ENCODE measurements around the gene TMEM176A.

The TMEM176A gene

GRCh38 chr7:150800581-150801241 is at the start of gene TMEM176A:
TMEM176A (plus strand) TSS chr7:150800769; CDS start chr7:150801551, 782 bp downstream.
- Histone ChIP-seq H3K27me3 (peaks cover 91% of the 10 kb centered on the region), H3K4me1 (ENCODE audit: control insufficient read depth in 1 of 2, insufficient read depth in 1 of 2, low read depth in 1 of 2, low read length in 1 of 2) (no peaks in the 10 kb centered on the region), H3K4me3 (ENCODE audit: low read depth in 1 of 2, low read length in 1 of 2) (no peak within 1 kb of the TSS), H3K36me3 (no peaks in the 10 kb centered on the region), H3K9me3 (no peaks in the 10 kb centered on the region), H3K27ac (no peak within 1 kb of the TSS)
- no peak for TF ChIP-seq CTCF (IDR thresholded peaks at IDR 0.05)

GRCh38 chr7:150751702-150752101 is 48.9 kb upstream of the TMEM176A start:
- H3K27ac ChIP-seq: no peak overlapping the region
- no peak for TF ChIP-seq CTCF (IDR thresholded peaks at IDR 0.05)
- no peaks in the 10 kb centered on the region for H3K9me3 ChIP-seq
- H3K27me3 ChIP-seq: peaks cover 6% of the 10 kb centered on the region
- no peak overlapping the region for H3K4me3 ChIP-seq (ENCODE audit: low read depth in 1 of 2, low read length in 1 of 2)
- H3K36me3 ChIP-seq: no peaks in the 10 kb centered on the region
- no peaks in the 10 kb centered on the region for H3K4me1 ChIP-seq (ENCODE audit: control insufficient read depth in 1 of 2, insufficient read depth in 1 of 2, low read depth in 1 of 2, low read length in 1 of 2)

GRCh38 chr7:150753239-150753638 is 47.3 kb upstream of the TMEM176A start:
- H3K27ac ChIP-seq: no peak overlapping the region

GRCh38 chr7:150753826-150754603 is 46.6 kb upstream of the TMEM176A start:
- H3K4me1 ChIP-seq (ENCODE audit: control insufficient read depth in 1 of 2, insufficient read depth in 1 of 2, low read depth in 1 of 2, low read length in 1 of 2): no peaks in the 10 kb centered on the region
- H3K4me3 ChIP-seq (ENCODE audit: low read depth in 1 of 2, low read length in 1 of 2): no peak overlapping the region
- peaks cover 6% of the 10 kb centered on the region for H3K27me3 ChIP-seq
- H3K36me3 ChIP-seq: no peaks in the 10 kb centered on the region
- no peaks in the 10 kb centered on the region for H3K9me3 ChIP-seq
- no peak for TF ChIP-seq CTCF (IDR thresholded peaks at IDR 0.05)
- no peak overlapping the region for H3K27ac ChIP-seq

More at GRCh38 chr7:150753239-150753638, 47.3 kb upstream of the TMEM176A start:
- Histone ChIP-seq H3K27me3 (peaks cover 6% of the 10 kb centered on the region), H3K36me3 (no peaks in the 10 kb centered on the region), H3K4me1 (ENCODE audit: control insufficient read depth in 1 of 2, insufficient read depth in 1 of 2, low read depth in 1 of 2, low read length in 1 of 2) (no peaks in the 10 kb centered on the region), H3K4me3 (ENCODE audit: low read depth in 1 of 2, low read length in 1 of 2) (no peak overlapping the region), H3K9me3 (no peaks in the 10 kb centered on the region)
- no peak for TF ChIP-seq CTCF (IDR thresholded peaks at IDR 0.05)

GRCh38 chr7:150754951-150755350 is 45.6 kb upstream of the TMEM176A start:
- H3K27me3 ChIP-seq: peaks cover 6% of the 10 kb centered on the region
- H3K9me3 ChIP-seq: no peaks in the 10 kb centered on the region
- no peak for TF ChIP-seq CTCF (IDR thresholded peaks at IDR 0.05)
- H3K4me1 ChIP-seq (ENCODE audit: control insufficient read depth in 1 of 2, insufficient read depth in 1 of 2, low read depth in 1 of 2, low read length in 1 of 2): no peaks in the 10 kb centered on the region
- no peaks in the 10 kb centered on the region for H3K36me3 ChIP-seq
- H3K4me3 ChIP-seq (ENCODE audit: low read depth in 1 of 2, low read length in 1 of 2): no peak overlapping the region
- no peak overlapping the region for H3K27ac ChIP-seq
